ENCODE results near the gene GAMT.

GAMT gene

GRCh38 chr19:1399745-1400144 lies 1.6 kb downstream of the GAMT start:
- DNase-seq (ENCODE audit: low spot score): no peak

- DNase-seq (ENCODE audit: low spot score): no peak
These were observed 2.3 kb downstream of the GAMT start for GRCh38 chr19:1399079-1399478.

- no peak for DNase-seq (ENCODE audit: low spot score)
These were observed 3.5 kb downstream of the GAMT start for GRCh38 chr19:1397838-1398237.

- DNase-seq (ENCODE audit: low spot score): no peak
These were observed 4.3 kb downstream of the GAMT start for GRCh38 chr19:1396768-1397679.

- DNase-seq (ENCODE audit: low spot score): no peak
These were observed 5.1 kb downstream of the GAMT start for GRCh38 chr19:1396019-1396767.

GRCh38 chr19:1395194-1396018 lies 5.9 kb downstream of the GAMT start:
- no peak for DNase-seq (ENCODE audit: low spot score)

- DNase-seq (ENCODE audit: low spot score): no peak
These were observed 6.8 kb downstream of the GAMT start for GRCh38 chr19:1394252-1395193.

- no peak for DNase-seq (ENCODE audit: low spot score)
These were observed 7.5 kb downstream of the GAMT start for GRCh38 chr19:1393841-1394240.

- no peak for DNase-seq (ENCODE audit: low spot score)
These were observed 8.3 kb downstream of the GAMT start for GRCh38 chr19:1392939-1393530.

- no peak for DNase-seq (ENCODE audit: low spot score)
These were observed 8.9 kb downstream of the GAMT start for GRCh38 chr19:1392407-1392806.

GRCh38 chr19:1390890-1391423 lies 10.4 kb downstream of the GAMT start:
- DNase-seq (ENCODE audit: low spot score): no peak

- peak; percentile 89 for DNase-seq (ENCODE audit: low spot score)
These were observed 12.1 kb downstream of the GAMT start for GRCh38 chr19:1389033-1389940.

GRCh38 chr19:1388637-1389026 lies 12.7 kb downstream of the GAMT start:
- DNase-seq (ENCODE audit: low spot score): no peak

GRCh38 chr19:1387684-1388636 lies 13.4 kb downstream of the GAMT start:
- DNase-seq (ENCODE audit: low spot score): no peak

- no peak for DNase-seq (ENCODE audit: low spot score)
These were observed 14.2 kb downstream of the GAMT start for GRCh38 chr19:1386945-1387683.

GRCh38 chr19:1385816-1386215 lies 15.5 kb downstream of the GAMT start:
- no peak for DNase-seq (ENCODE audit: low spot score)

- no peak for DNase-seq (ENCODE audit: low spot score)
These were observed 16.7 kb downstream of the GAMT start for GRCh38 chr19:1384478-1385110.

Data from putamen (tissue), 1 donor.